A673 (cell line): ENCODE results near the gene PRSS21. TPM values are rescaled to one million over a fixed set of nuclear protein-coding genes. Genes with fewer than 3 reads are reported as not detected.

Experiments used
- BruUV-seq: library from RNA; stranded (reverse); fragments of 400-500 nt; replicated peaks from 2 replicates; lab custom pipeline; 2021; lab: Mats Ljungman, UMichigan
- CTCF ChIA-PET: fragments of 300-600 bp; sonication (Branson Sonifier 250); formaldehyde crosslinking; loops from one replicate; lab custom pipeline; 2022; ENCODE audit warnings: antibody characterized with exemption; lab: Charles Lee
- POLR2A ChIA-PET: fragments of 300-600 bp; sonication (Branson Sonifier 250); formaldehyde crosslinking; loops from one replicate; lab custom pipeline; 2022; ENCODE audit warnings: antibody characterized with exemption; ENCODE audit not compliant: low non-redundant PET; lab: Charles Lee
- DNase-seq: peaks from one replicate; pipeline ENCODE4 v3.0.0-alpha.2; 2015; ENCODE audit warnings: low spot score
- H3K27ac ChIP-seq: fragments of 200-600 bp; sonication (generic); 2 replicates; pipeline ENCODE4 v1.5.1; 2016; ENCODE audit warnings: mixed run types, low read depth, mild to moderate bottlenecking, mixed read lengths, antibody characterized with exemption, low read length; ENCODE audit not compliant: poor library complexity, severe bottlenecking
- H3K27me3 ChIP-seq: fragments of 200-600 bp; sonication (generic); replicated peaks from 2 replicates; pipeline ENCODE4 v1.6.1; 2017; ENCODE audit warnings: mixed run types, low read depth, mild to moderate bottlenecking, mixed read lengths, antibody characterized with exemption, low read length; ENCODE audit not compliant: insufficient read depth, poor library complexity
- H3K36me3 ChIP-seq: fragments of 200-600 bp; sonication (generic); 2 replicates; pipeline ENCODE4 v1.6.1; 2016; ENCODE audit warnings: mixed run types, mild to moderate bottlenecking, mixed read lengths, antibody characterized with exemption, low read length; ENCODE audit not compliant: insufficient read depth, poor library complexity, severe bottlenecking
- H3K4me1 ChIP-seq: fragments of 200-600 bp; sonication (generic); 2 replicates; pipeline ENCODE4 v1.6.1; 2017; ENCODE audit warnings: mixed run types, mild to moderate bottlenecking, mixed read lengths, antibody characterized with exemption, low read length; ENCODE audit not compliant: insufficient read depth, poor library complexity, severe bottlenecking
- H3K4me3 ChIP-seq: fragments of 200-600 bp; sonication (generic); 2 replicates; pipeline ENCODE4 v1.5.1; 2016; ENCODE audit warnings: low read depth, mixed run types, mild to moderate bottlenecking, mixed read lengths, low read length; ENCODE audit not compliant: poor library complexity, severe bottlenecking
- H3K9me3 ChIP-seq: fragments of 200-600 bp; sonication (generic); 2 replicates; pipeline ENCODE4 v1.6.1; 2016; ENCODE audit warnings: mixed run types, low read depth, mild to moderate bottlenecking, mixed read lengths, antibody characterized with exemption, low read length; ENCODE audit not compliant: poor library complexity, severe bottlenecking
- EZH2 ChIP-seq: fragments of 200-600 bp; sonication (generic); IDR thresholded peaks from 2 replicates; pipeline ENCODE4 v1.6.1; 2017; ENCODE audit warnings: borderline replicate concordance, low read depth, mild to moderate bottlenecking, mixed read lengths, antibody characterized with exemption, low read length; ENCODE audit not compliant: poor library complexity, severe bottlenecking
- intact Hi-C: fragments of 100-400 bp; cut with micrococcal nuclease; formaldehyde crosslinking; loops from one replicate; pipeline ENCODE4 v1.10.0; 2022; ENCODE audit not compliant: unreplicated experiment
- total RNA-seq: library from RNA; stranded (reverse); gene quantifications from 2 replicates; pipeline ENCODE4 v1.2.3, GENCODE V29; 2021
- TF ChIP-seq, protein P1 (sequence below): fragments of 300-800, 200-600 bp; sonication (generic); conservative IDR thresholded peaks from 2 replicates; pipeline ENCODE4 v1.5.1; 2017; ENCODE audit warnings: low read depth, mild to moderate bottlenecking, antibody characterized with exemption, low read length, moderate library complexity, mixed read lengths

Gene PRSS21
- total RNA-seq, 1 experiment from 2014 or later = not detected

GRCh38 chr16:2835638-2836493 lies 18.8 kb downstream of the PRSS21 start:
- POLR2A ChIA-PET = interaction anchor here (0.7 kb wide), 1 partner anchor 128 kb away, joined by 4 read pairs; the partner anchor contains the start of gene KREMEN2
- Histone ChIP-seq H3K27ac (no peak overlapping the region), H3K9me3 (no peaks in the 10 kb centered on the region), H3K27me3 (no peaks in the 10 kb centered on the region), H3K36me3 (no peaks in the 10 kb centered on the region), H3K4me3 (no peak overlapping the region), H3K4me1 (no peaks in the 10 kb centered on the region)
- TF ChIP-seq, protein P1, sequence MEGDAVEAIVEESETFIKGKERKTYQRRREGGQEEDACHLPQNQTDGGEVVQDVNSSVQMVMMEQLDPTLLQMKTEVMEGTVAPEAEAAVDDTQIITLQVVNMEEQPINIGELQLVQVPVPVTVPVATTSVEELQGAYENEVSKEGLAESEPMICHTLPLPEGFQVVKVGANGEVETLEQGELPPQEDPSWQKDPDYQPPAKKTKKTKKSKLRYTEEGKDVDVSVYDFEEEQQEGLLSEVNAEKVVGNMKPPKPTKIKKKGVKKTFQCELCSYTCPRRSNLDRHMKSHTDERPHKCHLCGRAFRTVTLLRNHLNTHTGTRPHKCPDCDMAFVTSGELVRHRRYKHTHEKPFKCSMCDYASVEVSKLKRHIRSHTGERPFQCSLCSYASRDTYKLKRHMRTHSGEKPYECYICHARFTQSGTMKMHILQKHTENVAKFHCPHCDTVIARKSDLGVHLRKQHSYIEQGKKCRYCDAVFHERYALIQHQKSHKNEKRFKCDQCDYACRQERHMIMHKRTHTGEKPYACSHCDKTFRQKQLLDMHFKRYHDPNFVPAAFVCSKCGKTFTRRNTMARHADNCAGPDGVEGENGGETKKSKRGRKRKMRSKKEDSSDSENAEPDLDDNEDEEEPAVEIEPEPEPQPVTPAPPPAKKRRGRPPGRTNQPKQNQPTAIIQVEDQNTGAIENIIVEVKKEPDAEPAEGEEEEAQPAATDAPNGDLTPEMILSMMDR = no peak
- no peak for TF ChIP-seq EZH2
- no TSS peak for BruUV-seq
- CTCF ChIA-PET = no interaction called here
- DNase-seq = no peak
- intact Hi-C loops = no loop called here

DNA sequence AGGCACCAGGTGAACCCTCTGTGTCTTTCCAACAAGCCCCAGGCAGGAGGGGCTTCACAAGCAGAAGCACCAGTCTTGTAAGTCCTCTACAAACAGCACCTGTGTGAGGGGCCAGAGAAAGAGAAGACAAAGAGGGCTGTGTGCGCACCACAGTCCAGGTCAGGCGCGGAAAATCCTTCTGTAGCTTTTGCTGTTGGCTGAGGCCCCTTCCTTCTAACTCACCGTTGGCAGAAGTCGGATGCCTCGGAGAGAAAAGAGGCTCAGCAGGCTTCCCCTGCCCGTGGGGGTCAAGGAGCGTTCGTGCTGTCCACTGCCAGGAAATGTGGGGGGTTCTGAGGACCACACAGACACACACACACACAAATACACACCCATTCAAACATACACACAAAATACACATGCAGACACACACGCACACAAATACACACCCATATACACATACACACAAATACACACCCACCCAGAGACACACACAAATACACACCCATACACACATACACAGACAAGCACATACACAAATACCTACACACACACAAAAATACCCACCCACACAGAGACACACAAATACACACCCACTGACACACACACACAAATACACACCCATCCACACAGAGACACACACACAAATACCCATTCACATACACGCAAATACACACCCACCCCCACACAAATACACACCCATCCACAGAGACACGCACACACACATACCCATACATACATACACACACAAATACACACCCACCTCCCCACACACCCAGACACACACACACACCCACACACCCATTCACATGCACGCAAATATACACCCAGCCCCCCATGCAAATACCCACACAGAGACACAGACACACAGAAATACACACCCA lies 19.8 kb downstream of the PRSS21 start:
- Histone ChIP-seq H3K4me1 (no peaks in the 10 kb centered on the region), H3K27ac (no peak overlapping the region), H3K9me3 (no peaks in the 10 kb centered on the region), H3K36me3 (no peaks in the 10 kb centered on the region), H3K4me3 (no peak overlapping the region), H3K27me3 (no peaks in the 10 kb centered on the region)
- ChIA-PET POLR2A (no interaction called here), CTCF (no interaction called here)
- BruUV-seq = no TSS peak
- intact Hi-C loops = no loop called here
- TF ChIP-seq, protein P1 = no peak
- no peak for TF ChIP-seq EZH2
- DNase-seq = no peak

- CTCF ChIA-PET = interaction anchor here (0.6 to 1.9 kb wide), 10 partner anchors 16 to 131 kb away, joined by 3 to 16 read pairs (median 3); no protein-coding TSS in a partner anchor
Measured at GRCh38 chr16:2838928-2839327, 21.9 kb downstream of the PRSS21 start.

More at GRCh38 chr16:2838928-2839327, 21.9 kb downstream of the PRSS21 start:
- no peaks in the 10 kb centered on the region for H3K9me3 ChIP-seq
- BruUV-seq = no TSS peak
- H3K4me1 ChIP-seq = no peaks in the 10 kb centered on the region
- intact Hi-C loops = no loop called here
- TF ChIP-seq, protein P1 = peak; percentile 84
- TF ChIP-seq EZH2 = no peak
- H3K27ac ChIP-seq = no peak overlapping the region
- DNase-seq = peak; percentile 71
- POLR2A ChIA-PET = no interaction called here
- no peaks in the 10 kb centered on the region for H3K36me3 ChIP-seq
- H3K4me3 ChIP-seq = no peak overlapping the region
- H3K27me3 ChIP-seq = no peaks in the 10 kb centered on the region
